HEK293 (cell line): Measurements from ENCODE around the gene PCLAF.
"Not testable (repeated sequence)": the region's sequence is repeated elsewhere in the genome, so short reads cannot be mapped to it uniquely, and the experiment has no call there.

ENCODE experiments used
- CTCF ChIA-PET: fragments of 350-600 bp; formaldehyde crosslinking; extraction: SDS; loops from one replicate; lab custom pipeline; 2021; ENCODE audit warnings: antibody characterized with exemption; lab: Yijun Ruan, JAX
- POLR2A ChIA-PET: fragments of 300-600 bp; formaldehyde crosslinking; extraction: SDS; loops from one replicate; lab custom pipeline; 2020; ENCODE audit warnings: antibody characterized with exemption, inconsistent platforms; lab: Yijun Ruan, JAX
- H3K27ac ChIP-seq: fragments of 200-500 bp; sonication (Bioruptor generic); 2 replicates; pipeline ENCODE4 v1.5.1; 2014; ENCODE audit warnings: low read depth, low read length, control low read depth, inconsistent platforms; ENCODE audit errors: extremely low read depth
- H3K36me3 ChIP-seq, 2 experiments: fragments of 200-500 bp in 1 of 2; sonication (Bioruptor generic) in 1 of 2; 1 replicate in 1 of 2; 2 replicates in 1 of 2; pipeline ENCODE4 v1.5.1; 2014 to 2017; ENCODE audit warnings: inconsistent platforms in 2 of 2, low read length in 2 of 2; ENCODE audit not compliant: control insufficient read depth in 2 of 2, insufficient read depth in 1 of 2
- H3K4me1 ChIP-seq: fragments of 200-500 bp; sonication (Bioruptor generic); 2 replicates; pipeline ENCODE4 v1.5.1; 2014; ENCODE audit warnings: mild to moderate bottlenecking, low read length, inconsistent platforms; ENCODE audit not compliant: control insufficient read depth, insufficient read depth
- H3K4me3 ChIP-seq: 2 replicates; pipeline ENCODE4 v1.5.1; 2011; ENCODE audit warnings: low read depth, mild to moderate bottlenecking, control low read depth, low read length, moderate library complexity
- H3K9me3 ChIP-seq: fragments of 200-500 bp; sonication (Bioruptor generic); 2 replicates; pipeline ENCODE4 v1.5.1; 2014; ENCODE audit warnings: low read depth, low read length, inconsistent platforms; ENCODE audit not compliant: control insufficient read depth, insufficient read depth
- GLI4 ChIP-seq: fragments of 450-650 bp; formaldehyde crosslinking; IDR thresholded peaks from 2 replicates; pipeline ENCODE4 v1.5.1; 2016; ENCODE audit warnings: missing biosample characterization, missing genetic modification characterization
- GLIS2 ChIP-seq: fragments of 450-650 bp; formaldehyde crosslinking; IDR thresholded peaks from 2 replicates; pipeline ENCODE4 v1.5.1; 2016; ENCODE audit warnings: missing biosample characterization, missing genetic modification characterization
- KLF16 ChIP-seq: fragments of 450-650 bp; formaldehyde crosslinking; IDR thresholded peaks from 2 replicates; pipeline ENCODE4 v1.5.1; 2017; ENCODE audit warnings: missing biosample characterization, missing genetic modification characterization
- KLF7 ChIP-seq: fragments of 450-650 bp; formaldehyde crosslinking; IDR thresholded peaks from 2 replicates; pipeline ENCODE4 v1.5.1; 2016; ENCODE audit warnings: missing biosample characterization, missing genetic modification characterization, borderline replicate concordance
- PRDM10 ChIP-seq: fragments of 450-650 bp; formaldehyde crosslinking; IDR thresholded peaks from 2 replicates; pipeline ENCODE4 v1.5.1; 2016; ENCODE audit warnings: missing biosample characterization, missing genetic modification characterization
- REPIN1 ChIP-seq: fragments of 450-650 bp; formaldehyde crosslinking; IDR thresholded peaks from 2 replicates; pipeline ENCODE4 v1.5.1; 2017; ENCODE audit warnings: missing biosample characterization, missing genetic modification characterization, low read depth
- SCRT2 ChIP-seq: fragments of 450-650 bp; formaldehyde crosslinking; IDR thresholded peaks from 2 replicates; pipeline ENCODE4 v1.5.1; 2016; ENCODE audit warnings: missing biosample characterization, missing genetic modification characterization
- TCF7L2 ChIP-seq: IDR thresholded peaks from 2 replicates; pipeline ENCODE4 v1.6.1; 2011; ENCODE audit warnings: low read depth, mild to moderate bottlenecking, inconsistent platforms, low read length, moderate library complexity, borderline replicate concordance
- YY1 ChIP-seq: fragments of 450-650 bp; formaldehyde crosslinking; IDR thresholded peaks from 2 replicates; pipeline ENCODE4 v1.5.1; 2018; ENCODE audit warnings: missing biosample characterization, missing genetic modification characterization
- YY2 ChIP-seq: fragments of 450-650 bp; formaldehyde crosslinking; IDR thresholded peaks from 2 replicates; pipeline ENCODE4 v1.5.1; 2016; ENCODE audit warnings: missing biosample characterization, missing genetic modification characterization
- ZBTB17 ChIP-seq: fragments of 450-650 bp; formaldehyde crosslinking; IDR thresholded peaks from 2 replicates; pipeline ENCODE4 v1.5.1; 2016; ENCODE audit warnings: missing biosample characterization, missing genetic modification characterization
- ZBTB20 ChIP-seq: fragments of 450-650 bp; formaldehyde crosslinking; IDR thresholded peaks from 2 replicates; pipeline ENCODE4 v1.5.1; 2016; ENCODE audit warnings: missing biosample characterization, missing genetic modification characterization
- ZBTB48 ChIP-seq: fragments of 450-650 bp; formaldehyde crosslinking; IDR thresholded peaks from 2 replicates; pipeline ENCODE4 v1.5.1; 2016; ENCODE audit warnings: missing biosample characterization, missing genetic modification characterization
- ZBTB8A ChIP-seq: fragments of 450-650 bp; formaldehyde crosslinking; IDR thresholded peaks from 2 replicates; pipeline ENCODE4 v1.5.1; 2016; ENCODE audit warnings: missing biosample characterization, missing genetic modification characterization
- ZNF121 ChIP-seq: fragments of 450-650 bp; formaldehyde crosslinking; IDR thresholded peaks from 2 replicates; pipeline ENCODE4 v1.5.1; 2016; ENCODE audit warnings: missing biosample characterization, missing genetic modification characterization
- ZNF18 ChIP-seq: fragments of 450-650 bp; formaldehyde crosslinking; IDR thresholded peaks from 2 replicates; pipeline ENCODE4 v1.5.1; 2016; ENCODE audit warnings: missing biosample characterization, missing genetic modification characterization
- ZNF335 ChIP-seq: fragments of 450-650 bp; formaldehyde crosslinking; conservative IDR thresholded peaks from 2 replicates; pipeline ENCODE4 v1.5.1; 2016; ENCODE audit warnings: missing biosample characterization, missing genetic modification characterization
- ZNF341 ChIP-seq: fragments of 450-650 bp; formaldehyde crosslinking; IDR thresholded peaks from 2 replicates; pipeline ENCODE4; 2016; ENCODE audit warnings: low read depth, missing biosample characterization, missing genetic modification characterization
- ZNF394 ChIP-seq: fragments of 450-650 bp; formaldehyde crosslinking; IDR thresholded peaks from 2 replicates; pipeline ENCODE4 v1.5.1; 2016; ENCODE audit warnings: missing biosample characterization, missing genetic modification characterization, mild to moderate bottlenecking, moderate library complexity, borderline replicate concordance
- ZNF426 ChIP-seq: fragments of 450-650 bp; formaldehyde crosslinking; IDR thresholded peaks from 2 replicates; pipeline ENCODE4 v1.5.1; 2017; ENCODE audit warnings: missing biosample characterization, missing genetic modification characterization, mild to moderate bottlenecking, inconsistent platforms, moderate library complexity
- ZNF529 ChIP-seq: fragments of 450-650 bp; formaldehyde crosslinking; IDR thresholded peaks from 2 replicates; pipeline ENCODE4 v1.5.1; 2017; ENCODE audit warnings: missing genetic modification characterization, missing biosample characterization; ENCODE audit not compliant: insufficient replicate concordance
- ZNF555 ChIP-seq: fragments of 450-650 bp; formaldehyde crosslinking; conservative IDR thresholded peaks from 2 replicates; pipeline ENCODE4 v1.5.1; 2017; ENCODE audit warnings: missing biosample characterization, mild to moderate bottlenecking, missing genetic modification characterization, inconsistent platforms
- ZNF561 ChIP-seq: fragments of 450-650 bp; IDR thresholded peaks from 2 replicates; pipeline ENCODE4 v1.5.1; 2018; ENCODE audit warnings: missing biosample characterization, missing genetic modification characterization, borderline replicate concordance
- ZNF600 ChIP-seq: fragments of 450-650 bp; formaldehyde crosslinking; IDR thresholded peaks from 2 replicates; pipeline ENCODE4 v1.5.1; 2016; ENCODE audit warnings: missing biosample characterization, missing genetic modification characterization

PCLAF gene

GRCh38 chr15:64326458-64326857 lies 54.8 kb downstream of the PCLAF start:
- H3K4me1 ChIP-seq, H3K36me3 ChIP-seq, H3K9me3 ChIP-seq, H3K4me3 ChIP-seq, H3K27ac ChIP-seq, POLR2A ChIA-PET, CTCF ChIA-PET: not testable (repeated sequence)
- TF ChIP-seq ZNF341 (tag by site-specific recombination) (peak; percentile 85), ZBTB17 (tag by site-specific recombination) (peak; percentile 48; the same call in 1 of the 2 replicates), ZBTB8A (tag by site-specific recombination) (0 out of 2 replicates have a peak, but pooled peaks have one; percentile 9), ZBTB48 (peak; percentile 66; the same call in 1 of the 2 replicates), ZNF335 (tag by site-specific recombination) (0 out of 2 replicates have a peak, but pooled peaks have one; percentile 27), ZBTB20 (tag by site-specific recombination) (peak; percentile 14; the same call in 1 of the 2 replicates), ZNF600 (tag by site-specific recombination) (0 out of 2 replicates have a peak, but pooled peaks have one; percentile 14), YY2 (tag by site-specific recombination) (0 out of 2 replicates have a peak, but pooled peaks have one; percentile 48), YY1 (tag by site-specific recombination) (peak; percentile 55; the same call in 1 of the 2 replicates), PRDM10 (tag by site-specific recombination) (0 out of 2 replicates have a peak, but pooled peaks have one; percentile 18)

GRCh38 chr15:64324165-64324877 lies 56.9 kb downstream of the PCLAF start:
- CTCF ChIA-PET: no interaction called here
- POLR2A ChIA-PET: no interaction called here
- no peaks in the 10 kb centered on the region; the same call in 1 of the 2 replicates for H3K4me1 ChIP-seq

More at GRCh38 chr15:64324165-64324877, 56.9 kb downstream of the PCLAF start:
- no peak overlapping the region for H3K4me3 ChIP-seq
- H3K9me3 ChIP-seq: no peaks in the 10 kb centered on the region
- H3K27ac ChIP-seq: no peak overlapping the region
- H3K36me3 ChIP-seq: no peaks in the 10 kb centered on the region
- TF ChIP-seq KLF16 (tag by site-specific recombination): no peak
- TF ChIP-seq ZNF18: no peak
- TF ChIP-seq TCF7L2: no peak
- no peak for TF ChIP-seq ZNF121 (tag by site-specific recombination)
- TF ChIP-seq ZNF555 (tag by site-specific recombination): no peak
- TF ChIP-seq KLF7 (tag by site-specific recombination): no peak
- TF ChIP-seq ZNF561 (tag by site-specific recombination): no peak
- TF ChIP-seq GLI4 (tag by site-specific recombination): no peak
- no peak for TF ChIP-seq ZNF529 (tag by site-specific recombination)
- no peak for TF ChIP-seq ZNF394 (tag by site-specific recombination)
- no peak for TF ChIP-seq REPIN1 (tag by site-specific recombination)
- no peak for TF ChIP-seq SCRT2 (tag by site-specific recombination)
- TF ChIP-seq ZNF426 (tag by site-specific recombination): no peak
- no peak for TF ChIP-seq GLIS2 (tag by site-specific recombination)
